Activated CD4-positive, CD25-positive, alpha-beta regulatory T cell treated with anti-CD3 and anti-CD28 coated beads, Interleukin-2, amount 50 U/mL, for 24 hours (primary cell): Measurements from ENCODE around the gene RASAL1.
A peak's percentile ranks its signal among the peaks of the same experiment; 100 is the strongest.

Source experiments
- ATAC-seq, 2 donors: fragments of 150-1000 bp; cut with Tn5 transposase; one replicate each; pipeline ENCODE4 v1.10.0; 2021; ENCODE audit warnings: mild to moderate bottlenecking in 1 of 2, moderate library complexity in 1 of 2

Gene RASAL1

DNA sequence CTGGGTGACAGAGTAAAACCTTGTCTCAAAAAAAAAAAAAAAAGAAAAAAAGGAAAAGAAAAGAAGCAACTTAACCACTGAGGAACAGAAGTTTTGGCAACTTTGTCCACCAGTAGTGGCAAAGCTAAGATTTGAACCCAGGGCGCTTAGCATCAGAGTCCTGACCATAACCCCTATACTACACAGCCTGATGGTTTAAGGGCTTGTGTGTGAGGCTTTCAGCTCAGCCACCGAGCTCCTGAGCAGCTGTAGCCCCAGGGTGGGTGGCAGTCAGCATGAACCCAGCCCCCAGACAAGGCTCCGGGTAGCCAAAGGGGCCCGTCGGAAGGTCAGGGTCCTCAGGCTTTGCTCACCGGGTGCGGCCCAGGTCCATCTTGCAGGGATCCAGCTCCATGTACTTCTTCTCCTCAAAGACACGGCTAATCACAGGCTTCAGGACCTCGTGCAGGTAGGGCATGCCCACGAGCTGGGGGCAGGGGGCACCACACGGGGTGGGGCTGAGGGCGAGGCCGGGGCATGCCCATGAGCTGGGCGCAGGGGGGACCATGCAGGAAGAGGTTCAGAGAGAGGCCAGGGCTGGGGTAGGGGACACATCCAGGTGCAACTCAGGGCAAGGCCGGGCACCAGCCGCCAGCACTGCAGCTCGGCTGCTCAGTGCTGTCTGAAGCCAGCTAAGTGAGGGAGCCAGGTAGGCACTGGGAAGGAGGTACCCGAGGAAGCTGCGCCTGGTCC lies 20.9 kb downstream of the RASAL1 start:
- ATAC-seq: no peak

DNA sequence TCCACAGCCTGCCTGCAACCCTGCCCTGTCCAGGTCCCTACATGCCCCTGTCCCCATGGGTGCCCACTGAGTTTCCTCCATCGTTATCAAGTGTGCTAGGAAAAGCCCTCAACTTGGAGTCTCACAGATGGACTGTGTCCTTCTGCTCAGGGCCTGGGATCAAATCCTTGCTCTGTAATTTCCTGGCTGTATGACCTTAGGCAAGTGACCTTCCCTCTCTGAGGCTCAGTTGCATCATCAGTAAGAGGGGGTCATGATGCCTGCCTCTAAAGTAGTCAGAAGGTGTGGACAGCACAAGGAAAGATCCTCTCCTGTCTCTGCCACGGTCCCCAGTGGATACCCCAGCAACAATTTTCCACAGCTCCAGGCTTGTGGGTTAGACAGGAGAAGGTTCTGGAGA lies 22.2 kb downstream of the RASAL1 start:
- no peak for ATAC-seq

DNA sequence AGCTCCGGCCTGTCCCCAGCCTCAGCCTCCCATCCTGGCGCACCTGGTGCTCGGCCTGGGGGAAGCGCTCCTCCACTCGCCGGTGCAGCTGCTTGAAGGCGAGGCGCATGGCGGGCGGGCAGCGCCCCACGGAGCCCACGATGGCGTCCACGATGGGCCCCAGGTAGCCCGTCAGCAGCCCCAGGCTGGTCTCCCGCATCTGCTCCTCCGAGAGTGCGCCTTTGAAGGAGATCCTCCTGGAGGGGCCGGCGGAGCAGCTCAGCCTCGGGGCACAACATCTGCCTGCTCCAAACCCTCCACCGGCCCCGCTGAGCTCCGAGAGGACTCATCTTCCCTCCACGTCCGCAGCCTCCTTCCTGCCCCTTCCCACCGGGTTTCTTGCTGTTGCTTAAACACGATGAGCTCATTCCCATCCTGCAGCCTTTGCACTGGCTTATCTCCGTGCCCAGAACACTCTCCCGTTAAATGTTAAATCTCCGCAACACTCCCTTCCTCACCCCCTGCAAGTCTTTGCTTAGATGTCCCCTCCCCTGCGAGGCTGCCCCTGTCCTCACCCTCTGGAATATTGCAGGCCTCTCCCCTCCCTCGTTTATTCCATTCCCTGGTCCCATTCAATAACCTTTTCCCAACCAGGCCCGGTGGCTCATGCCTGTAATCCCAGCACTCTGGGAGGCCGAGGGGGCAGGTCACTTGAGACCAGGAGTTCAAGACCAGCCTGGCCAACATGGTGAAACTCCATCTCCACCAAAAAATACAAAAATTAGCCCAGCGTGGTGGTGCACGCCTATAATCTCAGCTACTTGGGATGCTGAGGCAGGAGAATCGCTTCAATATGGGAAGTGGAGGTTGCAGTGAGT lies 23.3 kb downstream of the RASAL1 start:
- no peak for ATAC-seq

DNA sequence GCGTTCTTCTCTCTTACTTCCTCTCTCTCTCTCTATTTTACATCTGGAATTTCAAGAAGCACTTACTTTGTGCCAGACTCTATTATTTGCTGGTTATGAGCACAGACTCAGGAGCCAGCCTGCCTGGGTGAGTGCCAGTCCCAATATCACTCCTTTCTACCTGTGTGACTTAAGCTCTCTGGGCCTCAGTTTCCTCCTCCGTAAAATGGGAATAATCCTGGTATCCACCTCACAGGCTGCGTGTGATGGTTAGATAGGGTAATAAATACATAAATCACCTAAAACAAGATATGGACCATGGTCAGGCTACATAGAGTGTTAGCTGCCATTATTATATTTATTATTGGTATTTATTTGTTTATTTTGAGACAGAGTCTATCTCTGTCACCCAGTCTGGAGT lies 24.3 kb downstream of the RASAL1 start:
- ATAC-seq: no peak

DNA sequence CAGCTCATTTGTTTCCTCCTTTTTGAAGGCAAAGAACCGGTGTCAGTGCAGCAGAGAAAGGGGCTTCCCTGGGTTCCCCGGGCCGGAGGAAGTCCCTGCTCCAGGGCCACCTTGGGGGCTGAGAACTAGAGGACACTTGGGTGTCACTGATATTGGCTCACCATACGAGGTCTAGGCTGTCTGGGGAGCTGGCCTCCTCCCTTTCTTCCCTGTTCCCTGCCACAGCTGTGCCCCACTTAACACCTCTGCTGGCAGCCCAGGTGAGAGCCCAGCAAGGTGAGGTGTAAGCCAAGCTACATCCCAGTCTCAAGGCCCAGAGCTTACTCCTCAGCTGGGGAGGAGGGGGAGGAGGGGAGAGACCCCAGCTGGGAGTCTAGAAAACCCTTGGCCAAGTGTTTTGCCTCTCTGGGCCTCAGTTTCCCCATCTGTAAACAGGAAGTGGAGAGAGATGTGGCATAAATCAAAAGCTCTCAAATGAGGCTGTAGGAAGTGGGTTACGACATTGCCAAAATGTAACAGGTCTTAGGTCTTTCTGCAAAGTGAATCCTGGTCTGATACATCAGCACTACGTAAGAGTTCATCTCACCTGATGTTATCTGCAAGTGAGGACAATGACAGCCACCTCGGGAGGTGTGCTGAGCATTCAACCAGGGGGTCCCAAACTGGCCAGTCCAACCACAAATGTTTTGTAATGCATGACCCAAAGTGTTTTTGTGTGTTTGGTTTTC lies 25.5 kb downstream of the RASAL1 start:
- no peak for ATAC-seq

DNA sequence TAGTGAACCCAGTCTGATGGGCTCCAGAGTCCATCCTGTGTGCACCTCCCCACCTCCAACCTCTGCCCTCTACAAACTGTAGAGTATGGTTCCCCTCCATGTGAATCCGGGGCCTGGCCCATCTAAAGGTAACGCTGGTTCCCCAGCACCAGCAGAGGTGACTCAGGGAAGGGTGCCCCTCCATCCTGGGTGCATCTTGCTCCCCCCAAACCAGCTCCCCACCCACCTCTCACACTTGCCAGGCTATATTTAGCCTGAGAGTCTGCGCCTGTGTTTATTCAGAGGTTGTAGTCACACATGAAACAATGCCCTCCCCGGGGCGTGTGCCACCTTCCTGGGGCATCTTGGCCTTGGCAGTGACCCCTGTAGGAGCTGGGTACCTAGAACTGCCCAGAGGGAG lies 26.2 kb downstream of the RASAL1 start:
- no peak for ATAC-seq

DNA sequence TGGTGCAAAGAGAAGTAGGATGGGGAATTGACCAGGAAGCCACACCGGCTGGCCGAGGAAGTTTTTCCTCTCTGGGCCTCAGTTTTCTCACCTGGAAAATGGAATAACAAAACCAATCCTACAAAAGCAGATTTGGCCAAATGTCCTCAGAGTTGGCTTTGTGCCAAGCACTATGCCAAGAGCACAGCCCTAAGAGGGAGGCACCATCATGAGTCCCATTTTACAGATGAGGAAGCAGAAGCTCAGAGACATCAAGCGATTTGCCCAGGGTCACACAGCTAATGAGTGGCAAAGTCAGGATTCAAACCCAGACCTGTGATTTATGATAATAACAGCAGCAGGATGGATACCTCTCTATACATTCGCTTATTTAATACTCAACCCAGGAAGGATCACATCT lies 27.3 kb downstream of the RASAL1 start:
- no peak for ATAC-seq

DNA sequence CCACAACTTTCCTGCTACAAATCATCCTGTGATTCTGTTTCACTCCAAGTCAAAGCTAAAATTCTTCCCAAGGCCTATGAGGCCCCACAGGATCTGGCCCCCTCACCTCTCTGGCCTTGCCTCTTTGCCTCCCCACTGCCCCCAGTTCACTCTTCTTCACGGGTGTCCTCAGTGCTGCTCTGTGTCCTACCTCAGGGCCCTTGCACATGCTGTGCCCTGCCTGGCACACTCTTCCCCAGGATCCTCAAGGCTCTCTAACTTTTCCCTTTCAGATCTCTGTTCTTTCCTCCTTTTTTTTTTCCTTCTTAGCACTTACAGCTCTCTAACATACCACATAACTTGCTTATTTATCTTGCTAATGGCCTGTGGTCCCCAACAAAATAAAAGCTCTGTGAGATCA lies 29.2 kb downstream of the RASAL1 start:
- ATAC-seq: no peak

DNA sequence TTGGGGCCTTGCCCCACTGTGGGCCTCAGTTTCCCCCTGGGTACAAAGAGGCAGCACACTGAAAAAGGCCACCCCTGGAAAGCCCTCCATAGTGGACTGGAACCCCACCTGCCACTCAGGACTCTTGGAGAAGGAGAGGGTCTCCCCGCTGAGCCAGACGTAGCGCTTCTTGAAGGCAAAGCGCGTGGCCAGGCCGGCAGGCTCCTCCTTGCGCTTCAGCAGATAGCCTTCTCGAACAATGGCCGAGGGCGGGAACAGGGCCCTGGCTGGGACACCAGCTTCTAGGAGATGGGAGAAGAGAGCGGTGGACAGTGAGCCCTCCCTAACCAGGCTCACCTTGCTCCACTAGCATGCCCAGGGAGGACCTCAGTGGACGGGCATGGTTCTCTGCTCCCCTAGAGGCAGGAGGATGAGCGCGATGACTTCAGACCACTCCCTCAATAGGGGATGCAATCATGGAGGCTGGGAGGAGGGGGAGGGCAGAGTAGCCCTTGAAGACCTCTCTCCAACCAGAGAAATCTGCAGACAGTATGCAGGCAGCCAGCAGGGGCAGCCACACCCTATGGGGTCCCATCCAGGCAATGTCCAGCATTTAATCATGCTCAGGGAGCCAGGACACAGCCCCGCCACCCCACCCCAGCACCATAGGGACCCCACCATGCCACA lies 29.8 kb downstream of the RASAL1 start:
- no peak for ATAC-seq

DNA sequence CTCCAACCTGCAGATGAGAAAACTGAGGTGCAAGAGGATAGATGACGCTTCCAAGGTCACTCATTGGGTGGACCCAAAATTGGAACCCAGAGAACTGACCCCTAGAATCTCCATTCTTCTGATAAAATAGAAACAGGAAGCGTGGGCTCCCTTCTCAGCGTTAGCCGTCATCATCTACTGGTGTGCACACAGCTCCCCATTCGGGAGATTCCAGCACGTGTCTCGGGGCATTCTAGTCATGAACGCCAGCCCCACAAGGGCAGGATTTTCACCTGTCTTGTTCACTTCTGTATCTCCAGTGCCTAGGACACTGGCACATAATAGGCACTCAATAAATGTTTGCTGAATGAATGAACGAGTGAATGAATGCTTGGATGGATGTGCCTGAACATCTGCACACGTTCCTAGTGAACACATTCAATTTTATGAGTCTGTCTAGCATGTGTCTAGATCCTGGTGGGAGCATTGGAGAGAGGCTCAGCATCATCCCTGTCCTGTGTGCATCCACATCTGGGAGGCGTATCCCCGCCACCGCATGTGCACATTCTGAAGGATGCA lies 30.5 kb downstream of the RASAL1 start:
- ATAC-seq: no peak

DNA sequence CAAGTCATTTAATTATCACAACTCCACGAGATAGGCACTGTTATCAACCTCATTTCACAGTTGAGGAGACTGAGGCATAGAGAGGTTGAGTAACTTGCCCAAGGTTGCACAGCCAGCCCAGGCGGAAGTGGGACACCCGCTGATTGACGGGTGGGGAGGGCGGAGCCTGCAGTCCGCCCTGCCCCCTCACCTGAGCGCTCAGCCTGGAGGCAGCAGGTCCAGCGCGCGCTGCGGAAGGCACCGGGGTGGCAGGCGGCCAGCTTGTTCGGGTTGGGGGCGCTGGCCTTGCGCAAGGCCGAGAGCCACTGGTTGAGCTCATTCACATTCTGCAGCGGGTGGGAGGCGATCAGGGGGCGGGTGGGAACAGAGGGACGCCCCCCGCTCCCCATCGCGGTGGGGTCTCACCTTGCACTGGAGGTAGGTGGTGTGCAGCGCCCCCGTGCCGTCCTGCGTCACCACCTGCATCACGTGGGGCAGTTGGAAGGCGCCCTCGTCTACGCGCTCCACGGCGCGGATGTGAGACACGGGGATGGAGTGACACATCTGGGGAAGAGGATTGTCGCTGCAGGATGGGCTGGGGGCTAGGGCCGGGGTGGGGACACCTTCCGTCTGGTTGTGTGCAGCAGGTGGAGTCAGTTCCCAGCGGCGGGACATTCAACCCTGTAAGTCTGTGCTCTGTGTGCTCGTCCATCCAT lies 31.7 kb downstream of the RASAL1 start:
- ATAC-seq: peak; percentile 93

DNA sequence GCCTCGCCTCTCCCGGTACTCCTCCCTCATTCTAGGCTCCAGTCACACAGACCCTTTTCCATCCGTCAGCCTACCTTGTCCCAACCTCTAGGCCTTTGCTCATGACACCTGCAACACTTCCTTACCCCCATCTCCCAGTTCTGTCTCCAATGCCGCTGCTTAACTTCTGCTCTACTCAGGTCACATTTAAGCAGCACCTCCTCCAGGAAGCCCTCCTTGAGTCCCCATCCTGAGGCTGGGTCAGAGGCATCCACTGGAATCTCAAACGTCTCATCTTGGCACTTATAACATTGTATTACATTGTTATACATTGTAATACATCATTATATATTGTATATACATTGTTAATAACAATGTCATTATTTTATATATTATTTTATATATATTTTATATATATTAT lies 32.8 kb downstream of the RASAL1 start:
- ATAC-seq: no peak

DNA sequence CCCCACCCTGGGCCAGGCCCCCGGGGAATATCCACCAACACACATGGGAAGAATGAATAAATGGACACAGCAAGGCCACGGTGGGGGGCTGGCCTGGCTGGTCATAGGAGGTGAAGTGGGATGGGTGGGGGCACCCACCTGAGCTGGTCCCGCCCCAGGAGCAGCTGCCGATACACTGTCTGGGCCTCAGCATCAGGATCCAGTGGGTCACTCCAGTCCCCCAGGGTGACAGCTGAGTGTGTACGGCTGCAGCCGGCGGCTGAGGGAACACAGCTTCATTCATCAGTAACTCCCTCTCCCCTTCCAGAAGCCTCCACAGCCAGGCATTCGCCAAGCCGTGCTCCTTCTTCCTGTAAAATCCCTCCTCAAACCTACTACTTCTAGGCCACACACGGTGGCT lies 33.8 kb downstream of the RASAL1 start:
- no peak for ATAC-seq

DNA sequence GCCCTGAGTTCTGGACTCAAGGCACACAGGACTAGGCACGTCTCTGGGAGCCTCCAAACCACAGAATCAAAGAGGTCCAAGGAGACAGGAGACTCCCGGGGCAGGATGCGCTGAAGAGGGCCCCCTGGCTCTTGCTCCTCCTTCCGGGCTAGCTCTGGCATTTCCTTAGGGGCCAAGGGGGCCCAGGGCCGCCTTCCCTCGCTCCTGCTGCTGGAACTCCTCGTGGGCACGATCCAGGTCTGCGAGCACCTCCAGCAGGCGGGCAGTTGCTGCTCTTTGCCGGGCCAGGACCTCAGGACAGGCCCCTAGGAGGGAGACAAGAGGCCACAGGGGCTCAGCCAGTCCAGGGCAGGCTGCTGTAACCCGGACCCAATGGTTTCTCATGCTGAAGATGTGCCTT lies 35.8 kb downstream of the RASAL1 start:
- no peak for ATAC-seq

DNA sequence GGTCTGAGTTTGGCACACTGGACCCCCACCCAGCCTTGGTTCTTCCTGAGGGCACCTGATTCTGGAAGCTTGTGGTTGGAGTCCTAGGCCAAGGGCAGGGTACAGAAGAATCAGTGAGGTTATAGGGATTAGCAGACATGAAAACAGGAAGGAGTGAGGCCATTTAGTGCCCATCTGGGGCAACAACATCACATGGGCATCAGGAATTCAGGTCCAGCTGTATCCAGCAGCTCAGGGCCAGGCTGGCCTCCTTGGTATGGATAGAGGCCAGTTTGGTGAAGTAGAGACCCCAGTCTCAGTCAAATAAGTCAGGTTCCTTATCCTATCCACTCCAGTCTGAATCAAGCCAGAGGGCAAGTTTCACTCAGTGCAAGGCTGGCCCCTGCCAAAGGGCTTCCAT lies 36.2 kb downstream of the RASAL1 start:
- ATAC-seq: no peak

DNA sequence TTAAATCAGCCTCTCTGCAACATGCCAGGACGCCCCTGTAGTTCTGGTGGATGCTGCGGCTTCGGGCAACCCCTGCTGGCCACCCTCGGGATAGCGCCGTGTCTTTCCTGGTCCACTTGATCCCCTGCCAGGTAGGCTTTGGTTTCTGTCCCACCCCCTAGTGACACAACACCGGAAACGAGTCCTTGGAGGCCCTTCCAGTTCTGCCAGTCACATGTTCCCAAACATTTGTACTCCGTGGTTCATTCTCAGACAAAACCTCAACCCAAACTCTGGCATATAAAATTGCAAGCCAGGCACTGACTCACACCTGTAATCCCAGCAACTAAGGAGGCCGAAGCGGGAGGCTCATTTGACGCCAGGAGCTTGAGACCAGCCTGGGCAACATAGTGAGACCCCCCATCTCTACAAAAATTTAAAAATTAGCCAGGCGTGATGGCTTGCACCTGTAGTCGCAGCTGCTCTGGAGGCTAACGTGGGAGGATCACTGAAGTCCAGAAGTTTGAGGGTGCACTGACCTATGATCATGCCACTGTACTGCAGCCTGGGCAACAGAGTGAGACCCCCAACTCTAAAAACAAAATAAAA lies 37.0 kb downstream of the RASAL1 start:
- ATAC-seq: peak; percentile 50 to 72

DNA sequence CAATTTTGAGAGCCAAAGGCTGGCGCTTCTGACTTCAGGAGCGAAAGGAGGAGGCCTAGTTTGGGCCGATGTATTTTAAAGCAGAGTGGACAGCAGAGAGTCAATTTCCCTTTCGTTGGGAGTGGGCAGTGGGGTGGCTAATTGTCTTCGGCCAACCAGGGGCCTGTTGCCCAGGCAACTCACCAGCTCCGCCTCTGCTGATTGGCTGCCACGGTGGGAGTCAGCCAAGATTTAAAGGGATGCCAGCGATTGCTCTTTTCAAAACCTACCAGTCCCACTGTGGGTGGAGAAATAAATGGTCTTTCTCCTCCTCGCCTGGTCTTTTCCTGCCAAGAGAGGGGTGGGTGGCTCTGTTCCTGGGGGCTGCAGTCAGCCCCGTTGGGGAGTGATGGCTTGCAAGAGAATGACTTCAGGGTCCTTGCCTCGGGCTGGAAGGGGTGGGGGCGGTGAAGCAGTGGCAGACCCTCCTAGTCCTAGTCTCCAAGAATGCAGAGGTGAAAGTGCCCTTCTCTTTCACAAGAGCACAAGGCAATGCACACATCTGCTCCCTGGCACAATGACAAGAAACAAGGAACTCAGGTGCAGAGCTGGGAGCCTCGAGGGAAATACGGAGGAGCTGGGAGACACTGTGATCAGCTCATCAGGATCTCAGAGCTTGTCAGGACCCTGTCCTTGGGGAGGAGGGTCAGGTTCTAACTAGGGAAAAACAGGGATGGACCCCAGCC lies 37.7 kb downstream of the RASAL1 start:
- no peak for ATAC-seq

DNA sequence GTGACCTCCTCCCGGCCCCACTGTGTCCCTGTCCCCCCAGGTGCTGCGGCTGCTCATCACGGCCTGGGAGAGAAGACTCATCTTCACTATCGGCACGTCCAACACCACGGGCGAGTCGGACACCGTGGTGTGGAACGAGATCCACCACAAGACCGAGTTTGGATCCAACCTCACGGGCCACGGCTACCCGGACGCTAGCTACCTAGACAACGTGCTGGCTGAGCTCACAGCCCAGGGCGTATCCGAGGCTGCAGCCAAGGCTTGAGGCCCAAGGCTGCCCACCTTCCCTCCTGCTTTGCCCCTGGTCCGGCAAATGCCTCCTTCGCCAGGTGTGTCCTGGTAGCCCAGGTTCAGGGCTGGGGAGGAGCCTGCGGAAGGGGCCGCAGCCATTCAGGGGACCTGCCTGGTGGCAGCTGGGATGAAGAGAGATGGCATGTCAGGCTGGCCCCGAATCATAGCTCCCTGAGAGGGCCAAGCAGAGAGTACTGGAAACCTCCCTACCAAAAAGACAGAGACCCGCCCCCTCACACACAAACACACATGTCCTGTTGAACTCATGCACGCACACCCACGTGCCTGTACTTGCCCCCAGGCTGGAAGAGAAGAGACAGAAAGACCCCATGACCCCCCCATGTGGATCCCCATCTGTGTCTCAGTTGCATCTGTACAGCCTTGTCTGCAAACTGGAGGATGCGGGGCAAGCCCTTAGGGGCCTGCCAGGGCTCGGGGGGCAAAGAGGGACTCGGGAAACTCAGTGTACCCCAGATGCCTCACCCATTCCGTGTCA lies 38.7 kb downstream of the RASAL1 start:
- ATAC-seq: no peak

DNA sequence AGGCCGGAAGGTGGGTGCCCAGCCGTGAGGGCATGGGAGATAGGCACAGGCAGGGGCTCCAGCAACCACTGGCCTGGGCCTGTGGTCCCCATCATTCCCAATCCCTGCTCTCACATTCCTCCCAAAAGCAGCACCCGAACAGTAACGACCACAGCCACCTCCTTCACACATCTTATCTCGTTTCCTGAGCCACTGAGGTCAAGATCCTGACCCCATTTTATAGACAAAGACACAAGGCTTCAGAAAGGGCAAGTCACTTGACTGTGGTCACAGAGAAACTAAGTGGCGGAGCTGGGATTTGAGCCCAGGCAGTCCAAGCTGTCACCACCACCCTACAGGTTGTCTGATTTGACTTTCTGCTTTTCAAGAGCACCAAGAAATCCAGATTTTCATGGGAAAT lies 40.2 kb downstream of the RASAL1 start:
- ATAC-seq: no peak

DNA sequence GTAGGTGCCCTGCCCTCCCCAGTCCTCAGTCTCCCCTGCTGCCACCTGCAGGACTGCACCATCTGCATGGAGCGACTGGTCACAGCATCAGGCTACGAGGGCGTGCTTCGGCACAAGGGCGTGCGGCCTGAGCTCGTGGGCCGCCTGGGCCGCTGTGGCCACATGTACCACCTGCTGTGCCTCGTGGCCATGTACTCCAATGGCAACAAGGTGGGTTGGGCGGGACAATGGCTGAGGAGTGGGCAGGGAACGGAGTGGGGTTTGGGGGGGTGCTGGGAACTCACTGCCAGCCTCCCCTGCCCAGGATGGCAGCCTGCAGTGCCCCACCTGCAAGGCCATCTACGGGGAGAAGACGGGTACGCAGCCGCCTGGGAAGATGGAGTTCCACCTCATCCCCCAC lies 40.8 kb downstream of the RASAL1 start:
- ATAC-seq: no peak
